DMS79 (cell line): ENCODE measurements around the gene PTGFRN.

Source experiments
- DNase-seq: peaks from one replicate; lab custom pipeline; 2025; lab: John Stamatoyannopoulos, UW

The PTGFRN gene

DNA sequence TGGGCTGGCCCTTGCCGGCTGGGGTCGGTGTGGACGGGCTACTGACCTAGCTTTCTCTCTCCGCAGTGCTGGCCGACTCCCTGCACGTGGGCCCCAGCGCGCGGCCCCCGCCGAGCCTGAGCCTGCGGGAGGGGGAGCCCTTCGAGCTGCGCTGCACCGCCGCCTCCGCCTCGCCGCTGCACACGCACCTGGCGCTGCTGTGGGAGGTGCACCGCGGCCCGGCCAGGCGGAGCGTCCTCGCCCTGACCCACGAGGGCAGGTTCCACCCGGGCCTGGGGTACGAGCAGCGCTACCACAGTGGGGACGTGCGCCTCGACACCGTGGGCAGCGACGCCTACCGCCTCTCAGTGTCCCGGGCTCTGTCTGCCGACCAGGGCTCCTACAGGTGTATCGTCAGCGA is 34.9 kb downstream of the PTGFRN start:
- DNase-seq, result no peak

DNA sequence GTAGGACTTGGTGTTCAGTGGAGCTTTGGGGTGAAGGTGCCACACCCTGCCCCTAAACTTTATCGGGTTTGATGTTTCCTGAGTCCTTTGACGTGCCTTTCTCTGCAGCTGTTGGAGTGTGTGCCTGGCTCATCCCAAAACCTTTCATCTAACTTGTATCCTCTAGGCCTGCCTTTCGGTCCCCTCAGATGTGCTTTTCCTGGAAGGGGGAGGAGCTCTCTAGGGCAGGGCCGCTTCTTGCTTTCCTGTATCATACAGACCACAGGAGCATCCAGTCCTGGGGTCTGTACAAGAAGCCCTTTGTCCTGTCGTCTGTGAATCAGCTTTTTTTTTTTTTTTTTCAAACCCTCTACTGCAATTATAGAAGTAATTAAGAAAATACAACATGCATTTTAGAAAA is 35.7 kb downstream of the PTGFRN start:
- no peak for DNase-seq

GRCh38 chr1:116945996-116946395 is 36.3 kb downstream of the PTGFRN start:
- DNase-seq, result no peak

GRCh38 chr1:116947092-116947860 is 37.6 kb downstream of the PTGFRN start:
- DNase-seq, result no peak

GRCh38 chr1:116948046-116948445 is 38.3 kb downstream of the PTGFRN start:
- no peak for DNase-seq

DNA sequence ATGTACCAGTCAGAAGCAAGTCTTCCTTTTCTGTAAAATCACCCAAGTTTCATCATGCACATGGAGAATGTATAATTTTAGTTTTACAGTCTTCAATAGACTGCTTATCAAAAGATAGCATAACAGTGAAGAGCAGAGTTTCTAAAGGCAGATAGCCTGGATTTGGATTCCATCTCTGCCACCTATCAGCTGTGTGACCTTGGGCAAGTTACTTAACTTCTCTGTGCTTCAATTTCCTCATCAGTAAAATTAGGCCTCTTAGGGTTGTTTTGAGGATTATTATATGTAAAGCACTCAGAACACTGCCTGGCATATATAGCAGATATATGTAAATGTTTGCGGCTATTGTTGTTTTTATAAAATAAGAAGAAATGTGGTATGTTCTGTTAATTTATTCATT is 38.9 kb downstream of the PTGFRN start:
- no peak for DNase-seq

- no peak for DNase-seq
These were observed 39.7 kb downstream of the PTGFRN start for GRCh38 chr1:116949213-116949985.

DNA sequence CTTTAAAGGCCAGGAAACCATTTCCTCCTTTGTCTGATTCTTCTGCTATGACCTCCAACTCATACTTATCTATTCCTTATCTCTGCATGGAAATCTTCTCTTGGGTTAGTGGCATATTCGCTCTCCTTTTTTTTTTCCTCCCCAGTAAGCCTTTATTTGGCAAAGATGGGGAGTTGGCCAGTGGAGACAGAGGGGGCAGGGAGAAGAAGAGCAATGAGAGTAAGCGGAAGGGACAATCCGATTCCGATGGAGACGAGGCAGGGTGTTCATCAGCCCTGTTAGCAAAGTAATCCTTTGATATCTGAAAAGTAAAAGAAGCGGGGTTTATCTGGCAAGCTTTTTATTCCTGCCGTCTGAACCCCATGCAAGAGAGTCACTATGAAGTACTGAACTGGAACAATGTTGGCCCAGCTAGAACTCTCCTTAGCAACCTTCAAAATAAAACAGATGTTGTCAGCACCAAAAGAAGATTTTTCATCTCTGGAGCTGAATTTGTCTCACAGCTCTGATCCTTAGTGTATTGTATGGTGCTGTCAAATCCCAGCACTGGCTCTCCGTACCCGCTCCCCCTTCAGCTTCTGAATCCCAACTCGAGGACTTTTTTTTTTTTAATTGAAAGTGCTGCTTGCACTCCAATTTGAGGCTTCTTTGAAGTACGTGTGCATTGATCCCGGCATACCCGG is 40.9 kb downstream of the PTGFRN start:
- no peak for DNase-seq

- DNase-seq, result no peak
These were observed 41.7 kb downstream of the PTGFRN start for GRCh38 chr1:116951200-116951935.

DNA sequence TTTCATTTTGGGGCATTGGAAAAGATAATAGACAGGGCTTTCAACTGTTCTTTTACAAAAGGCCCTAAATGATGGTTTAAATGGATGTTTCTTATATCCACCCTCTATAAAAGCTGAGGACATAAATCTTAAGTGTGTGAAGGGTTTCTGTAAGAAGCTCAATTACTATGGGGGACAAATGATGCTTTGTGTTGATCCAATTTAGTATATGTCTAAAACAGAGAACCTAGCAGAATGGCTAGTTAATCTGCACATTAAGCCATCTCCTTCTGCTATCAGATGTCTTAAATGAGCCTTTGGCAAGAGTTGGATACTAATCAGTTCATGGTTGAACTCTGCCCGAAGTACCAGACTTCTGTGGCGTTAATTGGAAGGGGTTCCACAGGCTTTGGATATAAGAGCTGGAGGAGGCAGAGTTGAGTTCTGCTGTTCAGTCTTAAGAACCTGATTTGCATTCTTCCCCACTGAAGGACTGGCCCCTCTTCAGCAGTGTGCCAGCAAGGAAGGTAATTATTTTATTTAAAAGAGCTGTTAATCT is 43.1 kb downstream of the PTGFRN start:
- DNase-seq, result peak; percentile 89

DNA sequence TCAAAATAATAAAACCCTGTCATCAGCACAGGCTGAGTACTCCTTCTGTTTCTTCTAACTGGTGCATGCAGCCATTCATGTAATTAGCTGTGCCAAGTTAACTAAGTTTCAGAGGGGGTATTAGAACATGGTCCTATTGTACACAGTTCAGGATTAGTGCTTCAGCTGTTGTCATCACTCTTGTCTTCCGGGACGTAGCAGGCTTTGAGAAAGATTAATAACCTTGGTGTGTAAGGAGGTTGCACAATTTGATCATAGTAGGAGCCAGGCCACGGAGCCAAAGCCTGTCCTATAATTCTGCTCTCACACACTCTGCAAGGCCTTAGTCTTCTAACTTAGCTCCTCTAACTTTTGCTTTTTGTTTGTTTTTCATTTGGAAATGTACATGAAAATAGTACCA is 44.7 kb downstream of the PTGFRN start:
- no peak for DNase-seq

- DNase-seq, result peak; percentile 51
These were observed 46.7 kb downstream of the PTGFRN start for GRCh38 chr1:116956378-116956777.

- DNase-seq, result no peak
These were observed 47.9 kb downstream of the PTGFRN start for GRCh38 chr1:116957646-116958045.

DNA sequence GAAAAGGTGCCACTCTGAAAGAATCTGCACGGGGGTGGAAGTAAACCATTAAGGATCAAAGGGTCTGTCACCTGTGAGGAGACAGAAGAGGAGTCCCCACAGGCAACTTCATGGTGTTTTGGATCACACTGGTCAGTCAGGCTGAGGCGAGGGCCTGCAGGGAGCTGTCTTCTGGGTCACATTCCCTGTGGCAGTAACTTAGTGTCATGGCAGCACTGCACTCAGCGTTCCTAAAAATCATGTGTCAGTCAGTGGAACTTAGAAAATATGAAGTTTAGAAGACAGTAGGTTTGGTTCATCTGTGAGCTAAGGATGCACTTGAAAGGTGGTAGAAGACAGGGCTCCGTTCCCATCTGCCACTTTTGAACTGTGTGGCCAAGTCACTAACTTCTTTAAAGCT is 48.4 kb downstream of the PTGFRN start:
- DNase-seq, result no peak

DNA sequence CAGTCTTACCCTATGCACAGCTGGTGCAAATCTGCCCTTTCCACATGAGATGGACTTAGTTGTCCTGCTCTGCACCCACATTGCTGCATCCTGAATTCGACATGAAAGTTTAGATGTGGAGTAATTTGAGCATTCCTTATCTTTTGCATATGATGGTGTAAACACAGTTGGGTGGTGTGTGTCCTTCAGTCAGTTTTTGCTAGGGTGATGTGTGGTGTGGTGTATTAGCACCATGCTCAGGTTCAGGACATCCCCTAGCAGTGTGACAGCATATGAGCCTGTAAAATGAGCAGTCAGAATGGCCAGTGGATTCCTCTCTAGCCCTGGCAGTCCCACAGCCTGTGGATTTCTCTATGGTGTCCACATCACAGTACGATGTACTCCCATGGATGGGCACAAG is 49.3 kb downstream of the PTGFRN start:
- DNase-seq, result no peak

DNA sequence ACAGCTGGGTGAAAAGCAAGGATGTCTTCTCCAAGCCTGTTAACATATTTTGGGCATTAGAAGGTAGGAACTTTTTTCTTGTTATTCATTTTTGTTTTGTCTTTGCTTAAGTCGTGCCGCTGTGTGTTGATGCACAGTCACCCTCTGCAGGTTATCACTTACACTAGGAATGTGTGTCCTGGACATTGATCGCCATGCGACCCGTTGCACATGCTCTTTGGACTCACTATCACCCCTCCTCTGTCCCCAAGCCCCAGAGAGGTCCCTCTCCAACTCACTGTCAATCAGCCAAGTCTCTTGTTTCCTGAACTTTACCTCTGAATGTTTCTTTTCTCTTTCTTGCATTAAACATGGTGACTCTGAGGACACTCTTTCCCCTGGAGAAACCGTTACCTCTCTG is 51.9 kb downstream of the PTGFRN start:
- no peak for DNase-seq

DNA sequence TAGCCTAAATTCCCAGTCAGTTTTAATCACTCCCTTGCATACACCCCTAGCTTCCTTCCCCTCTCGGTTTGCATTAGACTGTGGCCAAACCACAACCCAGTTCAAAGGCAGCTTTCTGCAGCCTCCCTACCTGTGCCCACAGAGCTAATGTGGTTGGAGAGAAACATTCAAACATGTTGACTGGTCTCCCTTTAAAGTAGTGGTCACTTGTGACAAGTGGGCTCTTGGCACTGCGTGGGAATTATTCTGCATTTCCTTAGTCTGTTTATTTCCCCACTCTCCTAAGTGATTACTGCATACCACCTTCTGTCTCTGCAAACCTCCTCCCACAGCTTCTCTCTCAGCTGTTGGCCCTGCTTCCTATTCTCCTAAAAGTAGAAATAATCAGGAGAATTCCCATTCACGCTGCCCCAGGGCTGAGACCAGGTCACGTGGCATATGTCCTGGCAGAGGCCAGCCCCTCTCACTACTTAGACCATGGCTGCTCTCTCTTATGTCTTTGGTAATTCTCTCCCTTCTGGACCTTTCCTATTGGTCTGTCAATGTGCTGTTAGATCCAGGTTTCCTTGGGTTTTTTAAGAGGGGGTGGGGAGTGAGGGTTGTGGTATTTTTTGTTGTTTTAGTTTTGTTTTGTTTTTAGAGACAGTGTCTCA is 53.4 kb downstream of the PTGFRN start:
- DNase-seq, result no peak

DNA sequence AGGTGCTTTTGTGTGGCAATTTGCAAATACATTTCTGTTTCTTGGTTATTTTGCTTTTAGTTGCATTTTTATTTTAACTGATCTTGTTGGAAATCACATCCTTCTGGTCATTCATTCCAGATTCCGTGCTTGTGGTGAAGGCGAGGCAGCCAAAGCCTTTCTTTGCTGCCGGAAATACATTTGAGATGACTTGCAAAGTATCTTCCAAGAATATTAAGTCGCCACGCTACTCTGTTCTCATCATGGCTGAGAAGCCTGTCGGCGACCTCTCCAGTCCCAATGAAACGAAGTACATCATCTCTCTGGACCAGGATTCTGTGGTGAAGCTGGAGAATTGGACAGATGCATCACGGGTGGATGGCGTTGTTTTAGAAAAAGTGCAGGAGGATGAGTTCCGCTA is 57.1 kb downstream of the PTGFRN start:
- DNase-seq, result no peak

DNA sequence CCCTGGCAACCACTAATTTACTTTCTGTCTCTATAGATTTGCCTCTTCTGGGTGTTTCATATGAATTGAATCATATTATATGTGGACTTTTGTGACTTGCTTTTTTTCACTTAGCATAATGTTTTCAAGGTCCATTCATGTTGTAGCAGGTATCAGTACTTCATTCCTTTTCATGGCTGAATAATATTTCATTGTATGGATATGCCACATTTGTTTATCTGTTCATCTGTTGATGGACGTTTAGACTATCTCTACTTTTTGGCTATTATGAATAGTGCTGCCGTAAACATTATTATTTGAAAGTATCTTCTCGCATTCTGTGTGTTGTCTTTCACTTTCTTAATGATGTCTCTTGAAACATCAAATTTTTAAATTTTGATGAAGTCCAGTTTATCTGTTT is 59.0 kb downstream of the PTGFRN start:
- no peak for DNase-seq

DNA sequence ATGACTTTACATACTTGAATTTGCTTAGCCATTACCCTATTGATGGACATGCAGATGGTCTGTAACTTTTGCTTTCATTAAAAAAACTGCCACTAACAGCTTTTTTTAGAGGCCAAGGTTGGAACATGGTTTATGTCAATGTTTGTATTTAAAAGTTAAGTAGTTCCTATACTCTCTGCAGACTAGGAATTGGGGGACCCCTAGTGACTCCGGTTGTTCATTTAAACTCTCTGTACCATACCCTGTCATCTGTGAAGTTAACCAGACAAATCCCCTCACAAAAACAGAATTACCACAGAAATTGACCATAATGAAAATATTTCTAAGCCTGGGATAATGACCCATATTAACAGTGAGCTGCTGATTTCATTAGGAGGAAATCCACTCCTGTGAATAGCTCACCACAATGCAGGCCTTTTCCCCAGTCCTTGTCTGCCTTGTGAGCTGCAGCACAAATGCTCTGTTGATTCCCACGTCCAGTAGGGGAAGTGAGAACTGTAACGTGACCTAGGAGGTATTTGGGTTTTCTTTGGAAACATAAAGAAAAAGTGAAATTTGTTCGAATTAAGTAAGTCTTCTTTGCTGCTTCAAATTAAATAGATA is 61.6 kb downstream of the PTGFRN start:
- no peak for DNase-seq
